Erythroblast (primary cell): Measurements from ENCODE around the gene PHF11.

ENCODE experiments used
- GATA1 ChIP-seq: IDR thresholded peaks from 2 replicates; pipeline ENCODE4 v1.6.1; 2011; ENCODE audit warnings: low read depth, mild to moderate bottlenecking, control low read depth, low read length, moderate library complexity
- POLR2A ChIP-seq: IDR thresholded peaks from 2 replicates; pipeline ENCODE4 v1.6.1; 2011; ENCODE audit warnings: mild to moderate bottlenecking, low read length

GRCh38 chr13:49561062-49561410, 65.3 kb downstream of the PHF11 start:
- TF ChIP-seq POLR2A = no peak
- no peak for TF ChIP-seq GATA1
